K562 (cell line): ENCODE data around the gene TRUB2. TPM values are rescaled to one million over a fixed set of nuclear protein-coding genes. Genes with fewer than 3 reads are reported as not detected.

Source experiments
- ATAC-seq: fragments of 200-7000 bp; cut with Tn5 transposase; 3 replicates; pipeline ENCODE4 v1.9.1; 2020; ENCODE audit warnings: moderate library complexity
- BruUV-seq: library from RNA; stranded (reverse); fragments of 400-500 nt; replicated peaks from 2 replicates; lab custom pipeline; 2021; lab: Mats Ljungman, UMichigan
- CTCF ChIA-PET: fragments of 300-600 bp; formaldehyde crosslinking; extraction: SDS; loops from one replicate; lab custom pipeline; 2021; ENCODE audit warnings: low intra/inter-chr PET ratio; lab: Yijun Ruan, JAX
- POLR2A ChIA-PET: fragments of 300-600, 350-650 bp; sonication (Branson Sonifier 250); formaldehyde crosslinking; extraction: SDS; loops from one replicate; lab custom pipeline; 2021; ENCODE audit warnings: antibody characterized with exemption, inconsistent platforms; lab: Yijun Ruan, JAX
- DNase-seq, 4 experiments: peaks; one replicate each; pipeline versions ENCODE4 v3.0.0 to v3.0.0-alpha.2; 2011 to 2018; ENCODE audit warnings: low spot score in 3 of 4, mixed read lengths in 3 of 4; ENCODE audit errors: extremely low read depth in 1 of 4
- FAIRE-seq: peaks from 2 replicates; lab custom pipeline; 2011; peaks lifted over from hg19 to GRCh38; lab: Jason Lieb, UNC
- H2AFZ ChIP-seq: 2 replicates; pipeline ENCODE4 v1.6.0; 2011; ENCODE audit warnings: low read depth, low read length, control low read depth, inconsistent platforms
- H3K27ac ChIP-seq: fragments of 200-600 bp; 3 replicates; pipeline ENCODE4 v1.8.0; 2011; ENCODE audit warnings: low read depth, mild to moderate bottlenecking, control low read depth, inconsistent platforms, low read length, moderate library complexity, mixed read lengths; ENCODE audit errors: extremely low read depth
- H3K27me3 ChIP-seq, 2 experiments: fragments of 300-600 bp in 1 of 2; 2 replicates in 1 of 2; 3 replicates in 1 of 2; pipeline versions ENCODE4 v1.6.0 to v1.8.0; 2011; ENCODE audit warnings: inconsistent platforms in 2 of 2, low read length in 2 of 2, mild to moderate bottlenecking in 1 of 2, mixed read lengths in 1 of 2, moderate library complexity in 1 of 2; ENCODE audit not compliant: control insufficient read depth in 2 of 2, insufficient read depth in 2 of 2
- H3K36me3 ChIP-seq: fragments of 300-600 bp; 3 replicates; pipeline ENCODE4 v1.8.0; 2011; ENCODE audit warnings: mild to moderate bottlenecking, low read length, inconsistent platforms; ENCODE audit not compliant: control insufficient read depth, insufficient read depth
- H3K4me1 ChIP-seq, 2 experiments: fragments of 200-600 bp in 1 of 2; replicated peaks in 1 of 2; 2 replicates in 1 of 2; 3 replicates in 1 of 2; pipeline versions ENCODE4 v1.5.1 to v1.8.0; 2011; ENCODE audit warnings: inconsistent platforms in 2 of 2, low read length in 2 of 2, mild to moderate bottlenecking in 1 of 2, mixed read lengths in 1 of 2, moderate library complexity in 1 of 2; ENCODE audit not compliant: control insufficient read depth in 2 of 2, insufficient read depth in 2 of 2
- H3K4me2 ChIP-seq: 2 replicates; pipeline ENCODE4 v1.6.1; 2011; ENCODE audit warnings: low read length, control low read depth, inconsistent platforms, mixed read lengths; ENCODE audit not compliant: insufficient read depth
- H3K4me3 ChIP-seq: fragments of 200-600 bp; sonication (generic), shearing (Covaris generic); 2 replicates; pipeline ENCODE4 v1.5.1; 2016; ENCODE audit warnings: control low read depth, inconsistent platforms
- H3K79me2 ChIP-seq: fragments of 200-600 bp; 3 replicates; pipeline ENCODE4 v1.8.0; 2011; ENCODE audit warnings: low read length, inconsistent platforms; ENCODE audit not compliant: control insufficient read depth, insufficient read depth
- H3K9ac ChIP-seq, 2 experiments: 2 replicates each; pipeline versions ENCODE4 v1.6.0 to v1.6.1; 2011; ENCODE audit warnings: low read depth in 2 of 2, low read length in 2 of 2, control low read depth in 1 of 2, inconsistent platforms in 1 of 2, mild to moderate bottlenecking in 1 of 2, mixed read lengths in 1 of 2; ENCODE audit not compliant: insufficient read depth in 1 of 2
- H3K9me1 ChIP-seq: one replicate; pipeline ENCODE4 v1.6.0; 2011; ENCODE audit warnings: inconsistent platforms, mild to moderate bottlenecking, low read length, moderate library complexity; ENCODE audit not compliant: control insufficient read depth, insufficient read depth
- H3K9me3 ChIP-seq: replicated peaks from 2 replicates; pipeline ENCODE4 v1.5.1; 2011; ENCODE audit warnings: low read depth, low read length, inconsistent platforms; ENCODE audit not compliant: control insufficient read depth, insufficient read depth
- H4K20me1 ChIP-seq: replicated peaks from 2 replicates; pipeline ENCODE4 v1.6.1; 2011; ENCODE audit warnings: low read length, inconsistent platforms, mixed read lengths; ENCODE audit not compliant: control insufficient read depth, insufficient read depth
- CGGBP1 ChIP-seq: fragments of 250-450 bp; sonication (Bioruptor Pico); IDR thresholded peaks from 2 replicates; pipeline ENCODE4 v1.9.0; 2021; ENCODE audit warnings: mild to moderate bottlenecking
- MTF1 ChIP-seq: fragments of 250-450 bp; sonication (Bioruptor Pico); IDR thresholded peaks from 2 replicates; pipeline ENCODE4 v1.9.0; 2021; ENCODE audit warnings: moderate library complexity, mild to moderate bottlenecking, inconsistent platforms, borderline replicate concordance
- MYNN ChIP-seq, 2 experiments: sonication (generic); formaldehyde crosslinking in 1 of 2; IDR thresholded peaks; 2 replicates each; pipeline versions ENCODE4 v1.5.0 to v1.6.1; 2016 to 2020; ENCODE audit warnings: antibody characterized with exemption in 1 of 2, missing genetic modification reagents in 1 of 2
- PATZ1 ChIP-seq: fragments of 250-450 bp; sonication (Bioruptor Pico); IDR thresholded peaks from 2 replicates; pipeline ENCODE4 v1.5.0; 2020; ENCODE audit warnings: mild to moderate bottlenecking, borderline replicate concordance
- RBM14 ChIP-seq: fragments of 200-400 bp; formaldehyde crosslinking; IDR thresholded peaks from 2 replicates; pipeline ENCODE4 v1.6.1; 2018; ENCODE audit warnings: low read depth, mild to moderate bottlenecking, low read length, moderate library complexity, borderline replicate concordance; ENCODE audit not compliant: insufficient read depth
- WHSC1 ChIP-seq: IDR thresholded peaks from one replicate; pipeline ENCODE4 v1.6.1; 2012; ENCODE audit warnings: low read length, control low read depth, inconsistent platforms
- ZNF146 ChIP-seq: IDR thresholded peaks from one replicate; pipeline ENCODE4 v1.6.1; 2018; ENCODE audit warnings: missing compliant biosample characterization; ENCODE audit not compliant: unreplicated experiment
- ZNF347 ChIP-seq: fragments of 450-650 bp; formaldehyde crosslinking; IDR thresholded peaks from 2 replicates; pipeline ENCODE4 v1.4.0; 2020; ENCODE audit warnings: low read depth, mild to moderate bottlenecking, moderate library complexity
- ZNF780A ChIP-seq: fragments of 250-450 bp; sonication (Bioruptor Pico); IDR thresholded peaks from 2 replicates; pipeline ENCODE4 v1.5.0; 2021; ENCODE audit warnings: mild to moderate bottlenecking
- WGBS: fragments of 100-300 bp; shearing (Covaris generic); methylation state at CpG from one replicate; pipeline ENCODE4 v1.1.6; 2016; ENCODE audit warnings: low coverage, mixed read lengths; ENCODE audit not compliant: insufficient coverage; ENCODE audit errors: missing lambda C conversion rate; 5-methylcytosine and 5-hydroxymethylcytosine counted together
- in situ Hi-C: fragments of 300-500 bp; cut with MboI; formaldehyde crosslinking; loops from 4 replicates; pipeline ENCODE4 v1.15.0; 2018; ENCODE audit warnings: inconsistent platforms, mixed read lengths
- intact Hi-C: fragments of 100-400 bp; cut with micrococcal nuclease; formaldehyde crosslinking; loops from 2 replicates; pipeline ENCODE4 v1.14.2; 2022
- polyA plus RNA-seq, 8 experiments: library from polyadenylated mRNA; depleted of rRNA in 4 of 8; stranded (reverse) in 5 of 8; unstranded in 3 of 8; fragments of >200 nt; fragmentation: Nextera tagmentation in 2 of 8; fragmentation: Illumina TruSeq in 1 of 8; extraction: Ambion mirVana in 2 of 8; extraction: Trizol in 1 of 8; gene quantifications; 2 replicates each; pipeline versions ENCODE4 v1.2.1 to v1.2.3, GENCODE V29; 2011 to 2014; ENCODE audit warnings: inconsistent platforms in 1 of 8, missing spikeins in 1 of 8
- total RNA-seq, 7 experiments: library from RNA; depleted of rRNA in 6 of 7; stranded (reverse); fragments of >200 nt in 6 of 7; fragmentation: Illumina TruSeq in 2 of 7; extraction: Trizol in 2 of 7; gene quantifications; 2 replicates each; pipeline versions ENCODE4 v1.2.1 to v1.2.3, GENCODE V29; 2011 to 2021; ENCODE audit warnings: low replicate concordance in 1 of 7
- TF ChIP-seq, protein P1 (sequence below): fragments of 250-450 bp; sonication (Bioruptor Pico); IDR thresholded peaks from 2 replicates; pipeline ENCODE4 v1.8.0; 2021; ENCODE audit warnings: moderate library complexity, mild to moderate bottlenecking, inconsistent platforms

The TRUB2 gene
- total and polyA plus RNA-seq, 9 of the 15 experiments (the other 6 are each of a cell fraction or from before 2014, with no cell fraction given) = 9.3 to 110 (median 63.0) TPM

DNA sequence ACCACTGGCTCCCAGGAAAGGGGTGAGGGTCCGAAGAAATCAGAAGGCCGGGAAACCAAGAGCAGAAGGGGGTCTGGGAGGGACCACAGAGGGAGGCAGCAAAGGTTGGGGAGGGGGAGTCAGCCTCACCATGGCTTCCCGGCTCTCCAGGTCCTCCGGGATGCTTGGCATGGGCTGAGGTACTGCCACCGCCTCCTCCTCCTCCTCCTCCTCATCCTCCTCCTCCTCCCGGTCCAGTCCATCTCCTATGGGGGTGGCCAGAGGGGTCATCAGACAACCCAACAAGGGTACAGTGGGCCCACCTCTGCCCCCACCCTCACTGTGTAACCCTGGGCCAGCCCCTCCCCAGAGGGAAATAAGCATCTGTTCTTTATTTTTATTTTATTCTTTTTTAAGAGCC, 63.9 kb downstream of the TRUB2 start (continued):
- TF ChIP-seq PATZ1 (CRISPR knock-in tag) = no peak
- TF ChIP-seq RBM14 = no peak
- TF ChIP-seq MTF1 (CRISPR knock-in tag) = no peak
- TF ChIP-seq ZNF780A (CRISPR knock-in tag) = no peak
- no peak for TF ChIP-seq CGGBP1
- TF ChIP-seq, all 486 proteins: peak for 0

GRCh38 chr9:128257907-128258306, 64.3 kb downstream of the TRUB2 start:
- no peak for TF ChIP-seq MYNN (IDR thresholded peaks at IDR 0.05)
- no peak for TF ChIP-seq MYNN (CRISPR knock-in tag; IDR thresholded peaks at IDR 0.05)
- no peak for TF ChIP-seq ZNF347 (CRISPR knock-in tag)
- TF ChIP-seq WHSC1 = no peak
- TF ChIP-seq, protein P1, sequence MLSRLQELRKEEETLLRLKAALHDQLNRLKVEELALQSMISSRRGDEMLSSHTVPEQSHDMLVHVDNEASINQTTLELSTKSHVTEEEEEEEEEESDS (CRISPR knock-in tag) = no peak
- no peak for TF ChIP-seq ZNF146 (CRISPR knock-in tag)
- no peak for FAIRE-seq
- H3K27ac ChIP-seq = no peak overlapping the region
- no peak overlapping the region for H3K4me2 ChIP-seq
- DNase-seq = no peak
- peaks cover 12% of the 10 kb centered on the region; the same call in 2 of the 3 replicates for H3K79me2 ChIP-seq
- H3K9me1 ChIP-seq = no peaks in the 10 kb centered on the region
- peaks cover 26 to 50% of the 10 kb centered on the region in 2 experiments for H3K4me1 ChIP-seq
- H3K9ac ChIP-seq = no peak overlapping the region
- CTCF ChIA-PET = no interaction called here
- ATAC-seq = no peak
- no peak overlapping the region for H3K4me3 ChIP-seq
- intact Hi-C loops = no loop called here
- H4K20me1 ChIP-seq = no peaks in the 10 kb centered on the region
- POLR2A ChIA-PET = interaction anchor here (0.6 to 3.3 kb wide), 10 partner anchors 8 to 98 kb away, joined by 3 to 14 read pairs (median 4); partner anchors contain the start of genes BBLN, GOLGA2 and SWI5
- in situ Hi-C loops = no loop called here
- peaks cover 89% of the 10 kb centered on the region; the same call in 2 of the 3 replicates for H3K36me3 ChIP-seq
- BruUV-seq = no TSS peak
- no peaks in the 10 kb centered on the region for H3K9me3 ChIP-seq
- no peaks in the 10 kb centered on the region for H3K27me3 ChIP-seq
- no peak overlapping the region for H2AFZ ChIP-seq
- 87% methylated on average over 11 of the region's 11 CpGs for WGBS
